GM12891 (cell line): ENCODE data around the gene CD200.
A peak's percentile ranks its signal among the peaks of the same experiment; 100 is the strongest.

Experiments
- DNase-seq: peaks from one replicate; pipeline ENCODE4 v3.0.0; 2011; ENCODE audit warnings: low spot score; ENCODE audit not compliant: insufficient read length
- FAIRE-seq: peaks from 2 replicates; lab custom pipeline; 2011; peaks lifted over from hg19 to GRCh38; lab: Jason Lieb, UNC
- PAX5 ChIP-seq: IDR thresholded peaks from 2 replicates; pipeline ENCODE4 v1.6.1; 2011; ENCODE audit warnings: low read length, moderate library complexity, mild to moderate bottlenecking; ENCODE audit not compliant: insufficient read depth, severe bottlenecking
- POLR2A ChIP-seq: IDR thresholded peaks from 2 replicates; pipeline ENCODE4 v1.6.1; 2011; ENCODE audit warnings: low read depth, low read length, control low read depth
- POLR2AphosphoS5 ChIP-seq: IDR thresholded peaks from 2 replicates; pipeline ENCODE4 v1.6.1; 2011; ENCODE audit warnings: low read depth, low read length, control low read depth
- POU2F2 ChIP-seq: IDR thresholded peaks from 2 replicates; pipeline ENCODE4 v1.6.1; 2011; ENCODE audit warnings: low read depth, mild to moderate bottlenecking, control low read depth, low read length, moderate library complexity
- SPI1 ChIP-seq: IDR thresholded peaks from 2 replicates; pipeline ENCODE4 v1.6.1; 2011; ENCODE audit warnings: low read depth, low read length, control low read depth
- TAF1 ChIP-seq: IDR thresholded peaks from 2 replicates; pipeline ENCODE4 v1.6.1; 2011; ENCODE audit warnings: low read depth, low read length, control low read depth

Gene CD200

GRCh38 chr3:112355307-112355687, 22.3 kb downstream of the CD200 start:
- FAIRE-seq (no peak), DNase-seq (no peak)

DNA sequence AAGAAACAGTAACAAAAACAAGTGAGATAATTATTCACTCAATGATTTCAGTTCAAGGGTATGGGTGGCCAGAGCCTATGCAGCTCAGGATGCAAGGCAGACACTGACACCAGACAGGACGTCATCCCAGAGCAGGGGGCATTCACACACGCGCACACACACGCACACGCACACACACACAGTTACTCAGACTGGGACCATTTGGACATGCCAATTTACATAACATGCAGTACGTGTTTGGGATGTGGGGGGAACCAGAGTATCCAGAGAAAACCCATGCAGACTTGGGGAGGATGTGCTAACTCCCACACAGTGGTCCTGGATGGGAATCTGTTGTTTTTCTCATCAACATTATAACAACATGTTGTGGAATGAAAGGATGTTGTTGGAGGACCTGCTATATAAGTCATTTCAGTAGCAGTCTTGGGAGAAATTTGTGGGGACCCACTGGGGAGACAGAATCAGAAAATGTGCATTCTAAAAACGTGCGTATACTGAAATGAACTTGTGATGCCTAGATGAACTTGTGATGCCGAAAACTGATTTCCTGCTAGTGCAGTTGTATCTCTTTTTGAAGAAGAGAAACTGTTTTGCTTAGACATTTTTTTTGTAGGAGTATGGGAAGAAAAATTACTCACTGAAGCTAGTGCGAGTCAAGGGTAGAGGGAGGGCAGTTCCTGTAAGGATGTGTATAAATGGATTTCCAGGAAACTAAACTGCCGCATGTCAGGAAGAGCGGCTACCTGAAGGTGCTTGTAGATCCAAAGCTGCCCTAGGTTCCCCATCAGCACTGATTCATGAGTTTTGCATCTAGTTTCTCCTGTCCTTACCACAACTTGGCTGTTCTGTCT, 25.2 kb downstream of the CD200 start:
- FAIRE-seq (peak; percentile 88), DNase-seq (no peak)
- no peak for TF ChIP-seq SPI1
- no peak for TF ChIP-seq TAF1
- TF ChIP-seq PAX5, result no peak
- peak; percentile 50; the same call in 1 of the 2 replicates for TF ChIP-seq POU2F2
- 0 out of 2 replicates have a peak, but pooled peaks have one; percentile 31 for TF ChIP-seq POLR2A
- TF ChIP-seq POLR2AphosphoS5, result peak; percentile 40; the same call in 1 of the 2 replicates

More at GRCh38 chr3:112355307-112355687, 22.3 kb downstream of the CD200 start:
- TF ChIP-seq PAX5, result no peak
- TF ChIP-seq SPI1, result no peak
- TF ChIP-seq POLR2A, result no peak
- TF ChIP-seq POLR2AphosphoS5, result no peak
- no peak for TF ChIP-seq TAF1
- no peak for TF ChIP-seq POU2F2

GRCh38 chr3:112360561-112360960, 27.6 kb downstream of the CD200 start:
- TF ChIP-seq PAX5 (no peak), TAF1 (no peak)
- FAIRE-seq (no peak), DNase-seq (no peak)

DNA sequence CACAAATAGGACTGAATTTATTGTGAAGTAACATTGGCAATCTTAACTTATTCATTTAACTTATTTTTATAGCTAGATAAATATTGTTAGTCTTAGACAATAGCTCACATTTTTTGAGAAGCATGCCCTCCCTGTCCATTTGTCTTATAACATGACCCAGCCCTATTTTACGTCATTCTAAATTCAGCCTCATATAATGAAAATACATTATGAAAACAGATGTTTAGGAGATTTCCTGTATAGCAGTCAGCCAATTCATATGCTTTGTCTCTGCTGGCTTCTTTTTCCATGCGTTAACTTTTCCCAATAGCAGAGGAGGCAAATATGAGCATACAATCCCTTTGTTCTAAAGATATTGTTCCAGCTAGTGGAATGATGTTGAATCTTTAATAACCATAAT, 29.3 kb downstream of the CD200 start:
- DNase-seq, result no peak
- no peak for FAIRE-seq
- TF ChIP-seq POLR2A (no peak), PAX5 (no peak), SPI1 (no peak), POU2F2 (no peak), TAF1 (no peak), POLR2AphosphoS5 (no peak)

GRCh38 chr3:112364291-112364690, 31.3 kb downstream of the CD200 start:
- FAIRE-seq (no peak), DNase-seq (no peak)
- TF ChIP-seq POLR2A (no peak), POLR2AphosphoS5 (no peak), POU2F2 (no peak)

GRCh38 chr3:112365035-112365434, 32.1 kb downstream of the CD200 start:
- DNase-seq, result no peak
- TF ChIP-seq PAX5 (no peak), TAF1 (no peak)
- FAIRE-seq, result peak; percentile 72

GRCh38 chr3:112365636-112366035, 32.7 kb downstream of the CD200 start:
- no peak for DNase-seq
- no peak for TF ChIP-seq POLR2AphosphoS5
- no peak for TF ChIP-seq POLR2A
- no peak for TF ChIP-seq SPI1
- no peak for TF ChIP-seq TAF1
- peak; percentile 31 for FAIRE-seq

- no peak for FAIRE-seq
- no peak for DNase-seq
- TF ChIP-seq POU2F2, result no peak
- TF ChIP-seq POLR2AphosphoS5, result no peak
Observed at GRCh38 chr3:112366522-112366921, 33.6 kb downstream of the CD200 start.

DNA sequence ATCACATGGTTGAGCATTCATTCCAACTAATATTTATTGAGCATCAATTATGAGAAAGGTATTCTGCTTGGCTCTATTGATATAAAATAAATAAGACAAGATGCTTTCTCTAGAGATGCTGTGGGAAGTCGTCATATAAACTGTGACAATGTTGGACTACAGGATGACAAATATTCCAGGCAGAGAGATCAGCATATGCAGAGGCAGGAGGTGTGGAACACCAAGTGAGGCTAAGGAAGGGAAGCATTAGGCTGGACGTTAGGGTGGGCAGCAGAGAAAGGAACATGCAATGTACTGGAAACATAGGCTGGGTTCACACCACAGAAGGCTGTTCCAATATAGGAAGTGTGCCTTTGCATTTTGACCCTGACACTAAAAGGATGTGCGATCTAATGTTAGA, 38.6 kb downstream of the CD200 start:
- no peak for DNase-seq
- TF ChIP-seq TAF1, result no peak
- no peak for TF ChIP-seq POU2F2
- no peak for TF ChIP-seq POLR2AphosphoS5
- TF ChIP-seq SPI1, result no peak
- TF ChIP-seq POLR2A, result no peak
- no peak for TF ChIP-seq PAX5
- peak; percentile 75 for FAIRE-seq

DNA sequence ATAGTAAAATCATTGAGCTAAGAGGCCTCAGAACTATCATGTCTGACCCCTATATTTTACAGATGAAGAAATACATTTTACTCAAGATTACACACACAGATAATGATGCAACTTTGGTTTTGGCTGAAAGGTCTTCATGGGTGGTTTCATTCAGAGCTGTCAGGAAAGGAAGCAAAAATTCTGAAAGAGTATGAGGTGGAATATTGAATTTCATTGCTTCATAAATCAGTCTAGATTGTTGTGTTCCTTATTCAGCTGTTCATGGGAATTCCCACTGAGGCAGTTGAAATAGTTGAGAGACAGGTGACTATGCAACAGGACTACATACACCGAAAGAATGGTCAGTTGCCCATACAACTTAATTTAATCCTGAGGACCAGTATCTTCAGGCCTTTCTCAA, 39.4 kb downstream of the CD200 start:
- peak; percentile 45 for FAIRE-seq
- TF ChIP-seq POLR2A (no peak), SPI1 (no peak), POLR2AphosphoS5 (no peak), PAX5 (no peak), POU2F2 (no peak), TAF1 (no peak)
- no peak for DNase-seq

GRCh38 chr3:112373476-112373875, 40.5 kb downstream of the CD200 start:
- TF ChIP-seq POLR2A (no peak), PAX5 (no peak), TAF1 (no peak), SPI1 (no peak), POLR2AphosphoS5 (no peak), POU2F2 (no peak)
- FAIRE-seq (no peak), DNase-seq (no peak)
